Suprapubic skin (tissue), 4 donors: ENCODE results near the gene CCDC71L. TPM values are rescaled to one million over a fixed set of nuclear protein-coding genes. Genes with fewer than 3 reads are reported as not detected.

Experiments
- DNase-seq, 2 donors: peaks; one replicate each; pipeline ENCODE4 v3.0.0-alpha.2; 2019; ENCODE audit warnings: low spot score in 2 of 2
- H3K27ac ChIP-seq: fragments of 200-600 bp; sonication (generic); one replicate; pipeline ENCODE4 v1.5.1; 2019
- H3K27me3 ChIP-seq: fragments of 200-600 bp; sonication (generic); one replicate; pipeline ENCODE4 v1.5.1; 2019
- H3K36me3 ChIP-seq: fragments of 200-600 bp; sonication (generic); one replicate; pipeline ENCODE4 v1.5.1; 2019
- H3K4me1 ChIP-seq: fragments of 200-600 bp; sonication (generic); one replicate; pipeline ENCODE4 v1.5.1; 2019
- H3K4me3 ChIP-seq: fragments of 200-600 bp; sonication (generic); one replicate; pipeline ENCODE4 v1.5.1; 2019; ENCODE audit warnings: mild to moderate bottlenecking
- H3K9me3 ChIP-seq: fragments of 200-600 bp; sonication (generic); one replicate; pipeline ENCODE4 v1.5.1; 2019
- EP300 ChIP-seq: sonication (generic); formaldehyde crosslinking; IDR thresholded peaks from one replicate; pipeline ENCODE4 v1.6.1; 2017; ENCODE audit warnings: antibody characterized with exemption
- POLR2A ChIP-seq, 2 donors: fragments of 450-650 bp; IDR thresholded peaks; one replicate each; pipeline ENCODE4 v1.6.1; 2017; ENCODE audit warnings: antibody characterized with exemption in 2 of 2, mild to moderate bottlenecking in 2 of 2, moderate library complexity in 2 of 2
- POLR2AphosphoS5 ChIP-seq, 3 donors: sonication (generic); formaldehyde crosslinking; IDR thresholded peaks; one replicate each; pipeline ENCODE4 v1.6.1; 2017; ENCODE audit warnings: antibody characterized with exemption in 3 of 3
- WGBS: methylation state at CpG from one replicate; pipeline ENCODE4 v1.1.5; 2018; 5-methylcytosine and 5-hydroxymethylcytosine counted together
- total RNA-seq, 4 donors: library from RNA; depleted of rRNA; stranded (reverse); fragments of >200 nt; gene quantifications; one replicate each; pipeline ENCODE4 v1.1.0, GENCODE V29; 2016
- TF ChIP-seq, protein P1 (sequence below), 2 donors: fragments of 200-600 bp in 1 of 2; fragments of 450-650 bp in 1 of 2; sonication (generic) in 1 of 2; IDR thresholded peaks; one replicate each; pipeline ENCODE4 v1.5.1; 2016 to 2019; ENCODE audit warnings: antibody characterized with exemption in 2 of 2, mild to moderate bottlenecking in 1 of 2, moderate library complexity in 1 of 2

The CCDC71L gene
- total RNA-seq, 4 donors from 2014 or later = 7.8 to 18.2 (median 12.9) TPM

DNA sequence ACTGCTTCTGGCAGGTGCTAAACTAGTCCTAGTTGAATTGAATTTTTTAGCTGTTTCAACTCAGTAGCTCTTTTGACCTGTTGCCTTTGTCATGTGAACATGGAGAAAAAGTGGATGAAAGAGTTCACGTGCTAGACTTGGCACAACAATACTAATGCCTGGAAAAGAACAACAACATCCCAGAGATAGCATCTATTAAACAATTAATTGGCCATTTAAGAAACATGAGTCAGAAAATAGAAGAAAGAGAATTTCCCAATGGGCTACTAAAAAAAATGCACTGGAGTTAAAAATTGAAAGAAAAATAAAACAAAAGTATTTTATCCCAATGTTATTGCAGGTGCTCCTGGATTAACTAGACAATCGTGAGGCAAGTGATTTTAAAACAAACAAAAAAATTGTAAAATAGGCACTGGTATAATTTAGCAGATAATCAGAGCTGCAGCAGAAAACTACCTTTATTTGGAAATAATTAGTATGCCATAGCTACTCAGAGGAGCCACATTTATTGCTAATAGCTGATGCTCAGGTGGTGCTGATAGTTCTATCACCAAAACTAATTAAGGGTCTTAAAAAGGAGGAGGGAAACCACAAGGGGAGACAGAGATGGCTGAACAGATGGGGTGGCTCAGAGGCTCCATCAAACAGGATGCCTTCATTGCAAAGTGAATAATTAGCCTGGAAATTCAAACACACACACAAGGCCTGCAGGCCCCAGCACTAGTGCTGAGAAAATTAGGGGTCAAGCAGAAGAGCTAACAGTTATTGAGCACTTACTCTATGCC lies 17.6 kb downstream of the CCDC71L start:
- H3K9me3 ChIP-seq = no peaks in the 10 kb centered on the region
- no peaks in the 10 kb centered on the region for H3K36me3 ChIP-seq
- H3K27ac ChIP-seq = no peak overlapping the region
- no peak overlapping the region for H3K4me3 ChIP-seq
- WGBS = 65% methylated on average over 2 of the region's 2 CpGs
- DNase-seq = no peak
- TF ChIP-seq POLR2AphosphoS5 (IDR thresholded peaks at IDR 0.05) (no peak), POLR2A (IDR thresholded peaks at IDR 0.05) (no peak), EP300 (no peak)
- TF ChIP-seq, protein P1, sequence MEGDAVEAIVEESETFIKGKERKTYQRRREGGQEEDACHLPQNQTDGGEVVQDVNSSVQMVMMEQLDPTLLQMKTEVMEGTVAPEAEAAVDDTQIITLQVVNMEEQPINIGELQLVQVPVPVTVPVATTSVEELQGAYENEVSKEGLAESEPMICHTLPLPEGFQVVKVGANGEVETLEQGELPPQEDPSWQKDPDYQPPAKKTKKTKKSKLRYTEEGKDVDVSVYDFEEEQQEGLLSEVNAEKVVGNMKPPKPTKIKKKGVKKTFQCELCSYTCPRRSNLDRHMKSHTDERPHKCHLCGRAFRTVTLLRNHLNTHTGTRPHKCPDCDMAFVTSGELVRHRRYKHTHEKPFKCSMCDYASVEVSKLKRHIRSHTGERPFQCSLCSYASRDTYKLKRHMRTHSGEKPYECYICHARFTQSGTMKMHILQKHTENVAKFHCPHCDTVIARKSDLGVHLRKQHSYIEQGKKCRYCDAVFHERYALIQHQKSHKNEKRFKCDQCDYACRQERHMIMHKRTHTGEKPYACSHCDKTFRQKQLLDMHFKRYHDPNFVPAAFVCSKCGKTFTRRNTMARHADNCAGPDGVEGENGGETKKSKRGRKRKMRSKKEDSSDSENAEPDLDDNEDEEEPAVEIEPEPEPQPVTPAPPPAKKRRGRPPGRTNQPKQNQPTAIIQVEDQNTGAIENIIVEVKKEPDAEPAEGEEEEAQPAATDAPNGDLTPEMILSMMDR (IDR thresholded peaks at IDR 0.05) = no peak
- peaks cover 5% of the 10 kb centered on the region for H3K4me1 ChIP-seq
- no peaks in the 10 kb centered on the region for H3K27me3 ChIP-seq

DNA sequence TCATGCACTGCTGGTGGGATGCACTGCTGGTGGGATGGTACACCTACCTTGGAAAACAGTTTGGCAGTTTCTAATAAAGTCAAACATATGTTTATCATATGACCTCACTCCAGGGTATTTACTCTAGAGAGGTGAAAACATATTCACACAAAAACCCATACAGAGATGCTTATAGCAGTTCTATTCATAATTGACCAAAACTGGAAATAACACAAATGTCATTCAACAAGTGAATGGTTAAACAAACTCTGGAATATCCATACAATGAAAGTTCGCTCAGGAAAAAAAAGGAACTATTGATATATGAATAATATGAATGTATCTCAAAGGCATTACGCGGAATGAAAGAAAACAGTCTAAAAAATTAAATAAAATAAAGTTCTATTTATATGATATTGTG lies 19.5 kb downstream of the CCDC71L start:
- Histone ChIP-seq H3K4me1 (peaks cover 5% of the 10 kb centered on the region), H3K36me3 (no peaks in the 10 kb centered on the region), H3K27ac (no peak overlapping the region), H3K4me3 (no peak overlapping the region), H3K9me3 (no peaks in the 10 kb centered on the region), H3K27me3 (no peaks in the 10 kb centered on the region)
- DNase-seq = no peak
- 96% methylated on average over 3 of the region's 3 CpGs for WGBS
- TF ChIP-seq POLR2A (IDR thresholded peaks at IDR 0.05) (no peak), EP300 (no peak), POLR2AphosphoS5 (IDR thresholded peaks at IDR 0.05) (no peak)
- TF ChIP-seq, protein P1 (IDR thresholded peaks at IDR 0.05) = no peak

DNA sequence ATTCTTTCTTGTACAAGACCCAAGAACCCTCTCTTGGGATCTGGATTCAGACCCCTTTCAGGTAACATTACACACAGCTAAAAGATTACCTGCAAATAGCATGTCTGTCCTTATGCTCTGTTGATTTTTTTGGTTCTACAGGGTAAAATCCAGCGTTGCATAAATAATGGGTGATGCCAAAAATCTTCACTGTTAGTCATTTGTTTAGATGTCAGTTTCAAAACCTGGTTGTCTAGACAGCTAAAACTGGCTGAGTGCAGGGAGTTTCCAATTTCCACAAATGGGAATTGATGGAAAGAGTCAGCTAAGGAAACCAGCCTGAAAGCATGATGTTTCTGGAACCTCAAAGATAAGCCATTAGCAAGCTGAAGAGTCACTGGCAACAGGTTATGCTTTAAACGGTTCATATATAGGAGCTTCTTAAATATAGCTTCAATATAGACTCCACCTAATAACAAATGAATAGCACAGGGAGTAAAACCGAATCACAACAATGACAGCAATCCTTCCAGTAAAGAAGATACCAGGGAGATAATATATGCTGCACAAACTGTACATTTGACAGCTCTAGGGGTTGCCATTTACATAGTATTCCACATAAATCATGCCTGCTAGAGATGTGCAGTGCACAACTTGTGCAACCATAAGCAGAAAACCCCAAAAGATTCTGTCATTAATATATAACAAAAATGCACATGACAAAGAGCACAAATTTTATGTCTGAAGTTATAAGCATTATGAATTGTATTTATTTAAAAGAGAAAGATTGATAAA lies 20.4 kb downstream of the CCDC71L start:
- WGBS = 47% methylated on average over 3 of the region's 3 CpGs
- no peak for DNase-seq
- no peaks in the 10 kb centered on the region for H3K9me3 ChIP-seq
- peaks cover 5% of the 10 kb centered on the region for H3K4me1 ChIP-seq
- H3K4me3 ChIP-seq = no peak overlapping the region
- H3K36me3 ChIP-seq = no peaks in the 10 kb centered on the region
- no peaks in the 10 kb centered on the region for H3K27me3 ChIP-seq
- no peak for TF ChIP-seq POLR2AphosphoS5 (IDR thresholded peaks at IDR 0.05)
- no peak overlapping the region for H3K27ac ChIP-seq

DNA sequence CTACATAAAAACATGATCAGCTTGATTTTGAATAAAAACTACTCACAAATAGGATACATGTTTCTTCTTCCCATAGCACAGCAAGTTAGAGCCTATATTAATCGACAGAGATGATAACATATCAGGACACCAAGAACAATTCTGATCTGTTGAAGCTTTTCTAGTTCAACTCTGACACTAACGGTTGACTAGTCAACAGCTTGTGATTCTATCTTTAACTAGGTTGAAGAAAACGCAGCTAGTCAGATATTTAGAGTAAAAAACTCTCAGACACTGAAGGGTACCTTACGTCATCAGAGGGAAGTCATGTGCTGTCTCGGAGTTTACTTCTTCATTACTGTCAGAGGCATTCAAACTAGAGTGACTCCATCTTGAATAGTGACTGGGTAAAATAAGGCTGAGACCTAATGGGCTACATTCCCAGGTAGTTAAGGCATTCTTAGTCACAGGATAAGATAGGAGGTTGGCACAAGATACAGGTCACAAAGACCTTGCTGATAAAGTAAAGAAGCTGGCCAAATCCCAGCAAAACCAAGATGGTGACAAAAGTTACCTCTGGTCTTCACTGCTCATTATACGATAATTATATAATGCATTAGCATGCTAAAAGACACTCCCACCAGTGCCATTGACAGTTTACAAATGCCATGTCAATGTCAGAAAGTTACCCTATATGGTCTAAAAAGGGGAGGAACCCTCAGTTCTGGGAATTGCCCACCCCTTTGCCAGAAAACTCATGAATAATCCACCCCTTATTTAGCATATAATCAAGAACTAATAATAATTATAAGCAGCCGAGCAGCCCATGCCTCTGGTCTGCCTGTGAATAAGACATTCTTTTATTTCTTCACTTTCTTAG lies 21.3 kb downstream of the CCDC71L start:
- WGBS = 72% methylated on average over 7 of the region's 7 CpGs
- TF ChIP-seq, protein P1 (IDR thresholded peaks at IDR 0.05) = no peak
- no peak for TF ChIP-seq POLR2AphosphoS5 (IDR thresholded peaks at IDR 0.05)
- no peak for TF ChIP-seq EP300
- TF ChIP-seq POLR2A (IDR thresholded peaks at IDR 0.05) = no peak
- no peaks in the 10 kb centered on the region for H3K36me3 ChIP-seq
- peaks cover 5% of the 10 kb centered on the region for H3K4me1 ChIP-seq
- H3K27me3 ChIP-seq = no peaks in the 10 kb centered on the region
- no peaks in the 10 kb centered on the region for H3K9me3 ChIP-seq
- no peak overlapping the region for H3K4me3 ChIP-seq
- no peak for DNase-seq
- H3K27ac ChIP-seq = no peak overlapping the region

DNA sequence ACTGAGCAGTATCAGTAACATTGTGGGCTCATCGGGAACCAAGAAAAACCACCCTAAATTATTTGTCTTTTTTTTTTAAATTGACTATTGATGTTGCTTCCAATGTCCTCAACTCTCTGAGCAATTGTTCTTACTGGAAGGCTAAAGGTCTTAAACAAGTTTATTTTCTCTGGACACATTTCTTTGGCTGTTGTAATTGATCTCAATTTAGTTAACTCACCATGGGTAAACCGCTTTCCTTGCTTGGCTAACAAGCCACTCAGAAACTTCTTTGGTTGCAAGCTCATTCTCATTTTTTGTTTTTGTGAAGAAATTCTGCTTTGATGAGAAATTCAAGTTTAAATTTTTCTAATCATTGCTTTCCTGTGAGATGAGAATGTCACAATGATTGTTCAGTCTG lies 25.5 kb downstream of the CCDC71L start:
- Histone ChIP-seq H3K4me3 (no peak overlapping the region), H3K27me3 (no peaks in the 10 kb centered on the region), H3K36me3 (no peaks in the 10 kb centered on the region)

More for the DNA sequence above, 25.5 kb downstream of the CCDC71L start:
- DNase-seq = no peak
- no peaks in the 10 kb centered on the region for H3K9me3 ChIP-seq
- 81% methylated on average over 2 of the region's 2 CpGs for WGBS
- TF ChIP-seq, protein P1 (IDR thresholded peaks at IDR 0.05) = no peak
- TF ChIP-seq POLR2A (IDR thresholded peaks at IDR 0.05) = no peak
- no peak for TF ChIP-seq POLR2AphosphoS5 (IDR thresholded peaks at IDR 0.05)
- TF ChIP-seq EP300 = no peak
- H3K27ac ChIP-seq = no peak overlapping the region
- H3K4me1 ChIP-seq = peaks cover 4% of the 10 kb centered on the region
